Measurements from ENCODE around the gene CDK2AP2. TPM values are rescaled to one million over a fixed set of nuclear protein-coding genes. Genes with fewer than 3 reads are reported as not detected.
A peak's percentile ranks its signal among the peaks of the same experiment; 100 is the strongest.

Gene CDK2AP2
- total and polyA plus RNA-seq, 2 donors (not counting 3 experiments of a cell fraction or from before 2014, with no cell fraction given): 81.2 to 143 TPM

GRCh38 chr11:67490727-67491065 is 17.3 kb downstream of the CDK2AP2 start:
- Histone ChIP-seq H4K20me1 (replicated peaks; ENCODE audit: control insufficient read depth, extremely low read depth, insufficient read depth, low read length) (no peaks in the 10 kb centered on the region), H3K4me3 (replicated peaks in 1 of 3; ENCODE audit: insufficient read depth in 1 of 3, low read depth in 1 of 3, low read length in 3 of 3) (no peak overlapping the region), H2AFZ (ENCODE audit: low read depth, low read length) (no peak overlapping the region), H3K9me1 (replicated peaks; ENCODE audit: control insufficient read depth, extremely low read depth, insufficient read depth, low read length) (no peaks in the 10 kb centered on the region), H3K9me3 (replicated peaks; ENCODE audit: control insufficient read depth, insufficient read depth, low read length) (no peaks in the 10 kb centered on the region), H3K36me3 (ENCODE audit: control insufficient read depth in 2 of 2, extremely low read depth in 1 of 2, insufficient read depth in 2 of 2, low read length in 2 of 2) (peaks cover 0 to 9% of the 10 kb centered on the region in 2 experiments), H3K79me2 (ENCODE audit: control insufficient read depth, insufficient read depth, low read length) (no peaks in the 10 kb centered on the region), H3K4me2 (ENCODE audit: insufficient read depth, low read length) (no peak overlapping the region), H3K27ac (ENCODE audit: insufficient read depth, low read depth, low read length) (no peak overlapping the region), H3K9ac (replicated peaks; ENCODE audit: extremely low read depth, insufficient read depth, low read length) (no peak overlapping the region), H3K4me1 (ENCODE audit: control insufficient read depth, extremely low read depth, insufficient read depth, low read length) (no peaks in the 10 kb centered on the region), H3K27me3 (ENCODE audit: control insufficient read depth in 2 of 2, insufficient read depth in 2 of 2, low read length in 2 of 2) (no peaks in the 10 kb centered on the region)
- POLR2A ChIA-PET: no interaction called here
- intact Hi-C loops (cut with micrococcal nuclease): no loop called here
- TF ChIP-seq EZH2 (IDR thresholded peaks at IDR 0.05; ENCODE audit: borderline replicate concordance, low read depth, low read length, severe bottlenecking): no peak
- TF ChIP-seq FOS (IDR thresholded peaks at IDR 0.05; ENCODE audit: borderline replicate concordance, insufficient read depth, low read length): no peak
- TF ChIP-seq MYC (IDR thresholded peaks at IDR 0.05; ENCODE audit: low read depth, low read length): no peak
- TF ChIP-seq POLR2AphosphoS5 (IDR thresholded peaks at IDR 0.05; ENCODE audit: insufficient read depth, low read depth, low read length): no peak
- no peak for TF ChIP-seq MAX (IDR thresholded peaks at IDR 0.05; ENCODE audit: insufficient read depth, insufficient read length)
- TF ChIP-seq JUN (IDR thresholded peaks at IDR 0.05; ENCODE audit: borderline replicate concordance, insufficient read depth, insufficient read length, low read depth): no peak
- TF ChIP-seq CTCF (IDR thresholded peaks at IDR 0.05; ENCODE audit: extremely low read depth in 1 of 2, insufficient read depth in 1 of 2, low read depth in 1 of 2, low read length in 2 of 2): no peak
- TF ChIP-seq POLR2A (IDR thresholded peaks at IDR 0.05; ENCODE audit: low read depth, low read length): no peak
- no peak for TF ChIP-seq GATA2 (IDR thresholded peaks at IDR 0.05; ENCODE audit: insufficient read depth, insufficient read length, low read depth, low read length)
- CTCF ChIA-PET: interaction anchor here (1.1 to 2.6 kb wide), 3 partner anchors 89 to 134 kb away, joined by 3 to 10 read pairs (median 3); partner anchors contain the start of gene PPP1CA
- DNase-seq (ENCODE audit: low read depth, low spot score): no peak
- BruUV-seq (replicated peaks): TSS peak; percentile 15
- FAIRE-seq: no peak
- dilution Hi-C loops (cut with MboI; ENCODE audit: extremely low pct_ligation_motif_present, low sequenced_read_pairs): no loop called here

Measured in endothelial cell of umbilical vein (primary cell).